ENCODE results near the gene SYT9. TPM values are rescaled to one million over a fixed set of nuclear protein-coding genes. Genes with fewer than 3 reads are reported as not detected.

The SYT9 gene
- total and polyA plus RNA-seq, 2 of the 4 experiments (the other 2 are of a cell fraction): not detected

- H3K9me3 ChIP-seq (ENCODE audit: control insufficient read depth, insufficient read depth, low read length): no peaks in the 10 kb centered on the region
- no peak overlapping the region for H4K5ac ChIP-seq (ENCODE audit: low read depth, low read length)
- TF ChIP-seq MAFK (IDR thresholded peaks at IDR 0.05; ENCODE audit: low read depth, low read length) (no peak), CTCF (conservative IDR thresholded peaks at IDR 0.05; ENCODE audit: low read depth, low read length) (no peak), CEBPB (IDR thresholded peaks at IDR 0.05; ENCODE audit: low read depth, low read length) (no peak), BHLHE40 (IDR thresholded peaks at IDR 0.05; ENCODE audit: low read depth, low read length) (no peak), RAD21 (IDR thresholded peaks at IDR 0.05; ENCODE audit: low read length) (no peak), RFX5 (IDR thresholded peaks at IDR 0.05; ENCODE audit: low read depth, low read length) (no peak), RCOR1 (IDR thresholded peaks at IDR 0.05; ENCODE audit: insufficient replicate concordance, low read length) (no peak), SMC3 (IDR thresholded peaks at IDR 0.05; ENCODE audit: low read depth, low read length) (no peak), POLR2A (IDR thresholded peaks at IDR 0.05; ENCODE audit: low read depth, low read length) (no peak), MAZ (IDR thresholded peaks at IDR 0.05; ENCODE audit: borderline replicate concordance, low read depth, low read length) (no peak), MXI1 (IDR thresholded peaks at IDR 0.05; ENCODE audit: borderline replicate concordance, low read depth, low read length) (no peak), NFE2L2 (IDR thresholded peaks at IDR 0.05; ENCODE audit: low read depth, low read length) (no peak), FOS (IDR thresholded peaks at IDR 0.05; ENCODE audit: low read depth, low read length) (no peak), USF2 (IDR thresholded peaks at IDR 0.05; ENCODE audit: low read depth, low read length) (no peak), CHD1 (IDR thresholded peaks at IDR 0.05; ENCODE audit: low read depth, low read length) (no peak)
- TF ChIP-seq, protein P1, sequence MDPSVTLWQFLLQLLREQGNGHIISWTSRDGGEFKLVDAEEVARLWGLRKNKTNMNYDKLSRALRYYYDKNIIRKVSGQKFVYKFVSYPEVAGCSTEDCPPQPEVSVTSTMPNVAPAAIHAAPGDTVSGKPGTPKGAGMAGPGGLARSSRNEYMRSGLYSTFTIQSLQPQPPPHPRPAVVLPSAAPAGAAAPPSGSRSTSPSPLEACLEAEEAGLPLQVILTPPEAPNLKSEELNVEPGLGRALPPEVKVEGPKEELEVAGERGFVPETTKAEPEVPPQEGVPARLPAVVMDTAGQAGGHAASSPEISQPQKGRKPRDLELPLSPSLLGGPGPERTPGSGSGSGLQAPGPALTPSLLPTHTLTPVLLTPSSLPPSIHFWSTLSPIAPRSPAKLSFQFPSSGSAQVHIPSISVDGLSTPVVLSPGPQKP (IDR thresholded peaks at IDR 0.05; ENCODE audit: borderline replicate concordance, low read depth, low read length): no peak
- no peak overlapping the region for H2AK5ac ChIP-seq (ENCODE audit: low read depth, low read length)
- no peak overlapping the region for H2AFZ ChIP-seq (replicated peaks; ENCODE audit: low read length, poor library complexity)
- WGBS, 2 experiments (ENCODE audit: extremely low coverage in 2 of 2, insufficient read length in 1 of 2): no CpG with 5 or more reads among the region's 1 CpG
- H2AK9ac ChIP-seq (replicated peaks; ENCODE audit: low read depth, low read length, poor library complexity): no peak overlapping the region
- ATAC-seq (ENCODE audit: low read depth) (no peak), DNase-seq (no peak)
- H4K91ac ChIP-seq (ENCODE audit: insufficient read depth, low read depth, low read length): no peak overlapping the region
- ChIA-PET CTCF (no interaction called here), POLR2A (ENCODE audit: unreplicated experiment) (no interaction called here)
- no peak overlapping the region for H3K9ac ChIP-seq (ENCODE audit: low read depth, low read length)
- H2BK15ac ChIP-seq (ENCODE audit: low read depth, low read length): no peak overlapping the region
- dilution Hi-C loops (cut with HindIII; ENCODE audit: low sequenced_read_pairs, unreplicated experiment): no loop called here
- in situ Hi-C loops (cut with MboI; ENCODE audit: low sequenced_read_pairs): no loop called here
- H3K14ac ChIP-seq (replicated peaks; ENCODE audit: low read depth, low read length): no peak overlapping the region
- intact Hi-C loops (cut with micrococcal nuclease): no loop called here
- H4K20me1 ChIP-seq (ENCODE audit: insufficient read depth, low read length): no peaks in the 10 kb centered on the region
- no peak overlapping the region for H3K4ac ChIP-seq (ENCODE audit: low read depth, low read length)
- H3K27ac ChIP-seq (ENCODE audit: insufficient read depth, low read length): no peak overlapping the region
- no peak overlapping the region for H2BK120ac ChIP-seq (ENCODE audit: low read depth, low read length)
- H3K9me1 ChIP-seq (ENCODE audit: insufficient read depth, low read length): no peaks in the 10 kb centered on the region
- H3K4me3 ChIP-seq (ENCODE audit: insufficient read depth, low read depth, low read length): no peak overlapping the region
- H3K79me1 ChIP-seq (ENCODE audit: low read depth in 1 of 2, low read length in 2 of 2): no peaks in the 10 kb centered on the region
- no peaks in the 10 kb centered on the region for H3K4me1 ChIP-seq (ENCODE audit: control insufficient read depth, insufficient read depth, low read length)
- no peak overlapping the region for H3K4me2 ChIP-seq (ENCODE audit: low read depth, low read length)
- H4K8ac ChIP-seq (ENCODE audit: low read depth in 2 of 2, low read length in 2 of 2): no peak overlapping the region
- H3K36me3 ChIP-seq (ENCODE audit: control insufficient read depth, insufficient read depth, low read length): no peaks in the 10 kb centered on the region
- H3K56ac ChIP-seq (ENCODE audit: extremely low read depth, insufficient read depth, low read length): no peak overlapping the region
- H2BK20ac ChIP-seq (ENCODE audit: low read depth, low read length): no peak overlapping the region
- H2BK5ac ChIP-seq (ENCODE audit: low read depth, low read length, poor library complexity, severe bottlenecking): no peak overlapping the region
- BruUV-seq (replicated peaks): no TSS peak
- H3K18ac ChIP-seq (ENCODE audit: low read depth, low read length): no peak overlapping the region
- H3K23ac ChIP-seq (ENCODE audit: low read depth, low read length): no peak overlapping the region
- no peaks in the 10 kb centered on the region for H3K27me3 ChIP-seq (ENCODE audit: control insufficient read depth, insufficient read depth, low read length)
Observed at GRCh38 chr11:7376386-7376785, 124.7 kb downstream of the SYT9 start.
